HG03159 (cell line): ENCODE data around the gene DHX30.
"Not testable (repeated sequence)": the region's sequence is repeated elsewhere in the genome, so short reads cannot be mapped to it uniquely, and the experiment has no call there.

Experiments
- ATAC-seq: cut with Tn5 transposase; IDR thresholded peaks from one replicate; pipeline ENCODE4 v1.9.1; 2021; ENCODE audit warnings: mild to moderate bottlenecking, moderate library complexity; ENCODE audit not compliant: unreplicated experiment

Gene DHX30

GRCh38 chr3:47799733-47800132 lies 3.2 kb upstream of the DHX30 start:
- ATAC-seq = no peak

- ATAC-seq = peak; percentile 11
These were observed 615 bp downstream of the DHX30 start for GRCh38 chr3:47803480-47804025.

GRCh38 chr3:47804577-47804976 lies 1.6 kb downstream of the DHX30 start:
- no peak for ATAC-seq

GRCh38 chr3:47813551-47814177 lies 10.7 kb downstream of the DHX30 start:
- ATAC-seq = no peak

- ATAC-seq = no peak
These were observed 14.7 kb downstream of the DHX30 start for GRCh38 chr3:47817609-47818008.

GRCh38 chr3:47824541-47825473 lies 21.9 kb downstream of the DHX30 start:
- ATAC-seq = peak; percentile 89

GRCh38 chr3:47825590-47825989 lies 22.7 kb downstream of the DHX30 start:
- no peak for ATAC-seq

GRCh38 chr3:47829482-47829881 lies 26.5 kb downstream of the DHX30 start:
- not testable (repeated sequence) for ATAC-seq

- ATAC-seq = no peak
These were observed 34.0 kb downstream of the DHX30 start for GRCh38 chr3:47836986-47837385.

- ATAC-seq = no peak
These were observed 35.6 kb downstream of the DHX30 start for GRCh38 chr3:47838503-47838902.

- ATAC-seq = no peak
These were observed 38.9 kb downstream of the DHX30 start for GRCh38 chr3:47841786-47842349.

- no peak for ATAC-seq
These were observed 43.4 kb downstream of the DHX30 start for GRCh38 chr3:47846186-47846879.

- ATAC-seq = no peak
These were observed 43.9 kb downstream of the DHX30 start for GRCh38 chr3:47846880-47847248.

- ATAC-seq = no peak
These were observed 44.3 kb downstream of the DHX30 start for GRCh38 chr3:47847260-47847659.

- no peak for ATAC-seq
These were observed 45.0 kb downstream of the DHX30 start for GRCh38 chr3:47847801-47848518.

- no peak for ATAC-seq
These were observed 45.7 kb downstream of the DHX30 start for GRCh38 chr3:47848599-47849117.

- ATAC-seq = no peak
These were observed 46.3 kb downstream of the DHX30 start for GRCh38 chr3:47849186-47849698.

GRCh38 chr3:47849699-47850563 lies 47.0 kb downstream of the DHX30 start:
- no peak for ATAC-seq
